Bronchial epithelial cell (primary cell): ENCODE data around the gene SNX20. TPM values are rescaled to one million over a fixed set of nuclear protein-coding genes. Genes with fewer than 3 reads are reported as not detected.

Experiments
- DNase-seq: peaks from one replicate; pipeline ENCODE4 v3.0.0-alpha.2; 2010; ENCODE audit warnings: low read depth
- FAIRE-seq: peaks from 2 replicates; lab custom pipeline; 2011; peaks lifted over from hg19 to GRCh38; lab: Jason Lieb, UNC
- H3K27me3 ChIP-seq: 2 replicates; pipeline ENCODE4 v1.5.1; 2011; ENCODE audit warnings: low read length; ENCODE audit not compliant: control insufficient read depth, insufficient read depth
- H3K36me3 ChIP-seq: 2 replicates; pipeline ENCODE4 v1.5.1; 2011; ENCODE audit warnings: low read length; ENCODE audit not compliant: control insufficient read depth, insufficient read depth
- H3K4me3 ChIP-seq: 2 replicates; pipeline ENCODE4 v1.5.1; 2011; ENCODE audit warnings: mild to moderate bottlenecking, low read depth, low read length, control low read depth
- total RNA-seq: library from RNA; depleted of rRNA; stranded (reverse); fragments of >200 nt; gene quantifications from 2 replicates; pipeline ENCODE4 v1.2.1, GENCODE V29; 2014
- TF ChIP-seq, protein P1 (sequence below): IDR thresholded peaks from 2 replicates; pipeline ENCODE4 v1.5.1; 2011; ENCODE audit warnings: mild to moderate bottlenecking, moderate library complexity, low read length, control low read depth, inconsistent platforms; ENCODE audit not compliant: insufficient read depth, severe bottlenecking

The SNX20 gene
- total RNA-seq, 1 donor from 2014 or later: not detected

GRCh38 chr16:50690177-50690576 lies 9.1 kb upstream of the SNX20 start:
- no peak for DNase-seq
- Histone ChIP-seq H3K36me3 (no peaks in the 10 kb centered on the region), H3K27me3 (no peaks in the 10 kb centered on the region), H3K4me3 (no peak overlapping the region)
- FAIRE-seq: no peak
- TF ChIP-seq, protein P1, sequence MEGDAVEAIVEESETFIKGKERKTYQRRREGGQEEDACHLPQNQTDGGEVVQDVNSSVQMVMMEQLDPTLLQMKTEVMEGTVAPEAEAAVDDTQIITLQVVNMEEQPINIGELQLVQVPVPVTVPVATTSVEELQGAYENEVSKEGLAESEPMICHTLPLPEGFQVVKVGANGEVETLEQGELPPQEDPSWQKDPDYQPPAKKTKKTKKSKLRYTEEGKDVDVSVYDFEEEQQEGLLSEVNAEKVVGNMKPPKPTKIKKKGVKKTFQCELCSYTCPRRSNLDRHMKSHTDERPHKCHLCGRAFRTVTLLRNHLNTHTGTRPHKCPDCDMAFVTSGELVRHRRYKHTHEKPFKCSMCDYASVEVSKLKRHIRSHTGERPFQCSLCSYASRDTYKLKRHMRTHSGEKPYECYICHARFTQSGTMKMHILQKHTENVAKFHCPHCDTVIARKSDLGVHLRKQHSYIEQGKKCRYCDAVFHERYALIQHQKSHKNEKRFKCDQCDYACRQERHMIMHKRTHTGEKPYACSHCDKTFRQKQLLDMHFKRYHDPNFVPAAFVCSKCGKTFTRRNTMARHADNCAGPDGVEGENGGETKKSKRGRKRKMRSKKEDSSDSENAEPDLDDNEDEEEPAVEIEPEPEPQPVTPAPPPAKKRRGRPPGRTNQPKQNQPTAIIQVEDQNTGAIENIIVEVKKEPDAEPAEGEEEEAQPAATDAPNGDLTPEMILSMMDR: no peak

- FAIRE-seq: no peak
- TF ChIP-seq, protein P1: no peak
Observed at GRCh38 chr16:50688867-50689266, 7.8 kb upstream of the SNX20 start.

GRCh38 chr16:50688083-50688482 lies 7.0 kb upstream of the SNX20 start:
- Histone ChIP-seq H3K36me3 (no peaks in the 10 kb centered on the region), H3K4me3 (no peak overlapping the region), H3K27me3 (no peaks in the 10 kb centered on the region)
- FAIRE-seq (no peak), DNase-seq (no peak)
- TF ChIP-seq, protein P1: no peak

More at GRCh38 chr16:50688867-50689266, 7.8 kb upstream of the SNX20 start:
- no peak overlapping the region for H3K4me3 ChIP-seq
- DNase-seq: no peak
- no peaks in the 10 kb centered on the region for H3K27me3 ChIP-seq
- H3K36me3 ChIP-seq: no peaks in the 10 kb centered on the region

- Histone ChIP-seq H3K36me3 (no peaks in the 10 kb centered on the region), H3K27me3 (no peaks in the 10 kb centered on the region), H3K4me3 (no peak overlapping the region)
- FAIRE-seq: peak; percentile 40
- TF ChIP-seq, protein P1: no peak
- DNase-seq: no peak
Observed at GRCh38 chr16:50685462-50686063, 4.5 kb upstream of the SNX20 start.

- no peaks in the 10 kb centered on the region for H3K36me3 ChIP-seq
- H3K4me3 ChIP-seq: no peak overlapping the region
- TF ChIP-seq, protein P1: no peak
- DNase-seq (no peak), FAIRE-seq (no peak)
- H3K27me3 ChIP-seq: no peaks in the 10 kb centered on the region
Observed at GRCh38 chr16:50684823-50685461, 3.8 kb upstream of the SNX20 start.
